OCI-LY1 (cell line): Measurements from ENCODE around the gene PLIN4.

Experiments
- H2AFZ ChIP-seq: fragments of 200-600 bp; sonication (generic), shearing (Covaris generic); 2 replicates; pipeline ENCODE4 v1.6.0; 2014; ENCODE audit warnings: antibody characterized with exemption, mild to moderate bottlenecking, low read length
- H3F3A ChIP-seq: fragments of 200-600 bp; sonication (generic), shearing (Covaris generic); 2 replicates; pipeline ENCODE4 v1.6.0; 2014; ENCODE audit warnings: mild to moderate bottlenecking, antibody characterized with exemption, low read length, moderate library complexity; ENCODE audit not compliant: insufficient read depth
- H3K27ac ChIP-seq: fragments of 200-600 bp; sonication (generic); 2 replicates; pipeline ENCODE4 v1.5.1; 2014; ENCODE audit warnings: low read length, mixed run types, mild to moderate bottlenecking, low read depth; ENCODE audit not compliant: poor library complexity, severe bottlenecking
- H3K27me3 ChIP-seq: fragments of 200-600 bp; sonication (generic); 2 replicates; pipeline ENCODE4 v1.6.0; 2014; ENCODE audit warnings: antibody characterized with exemption, mild to moderate bottlenecking, low read length, moderate library complexity; ENCODE audit not compliant: insufficient read depth
- H3K36me3 ChIP-seq: fragments of 200-600 bp; sonication (generic); 2 replicates; pipeline ENCODE4 v1.6.1; 2014; ENCODE audit warnings: mild to moderate bottlenecking, antibody characterized with exemption, low read length, moderate library complexity, mixed read lengths; ENCODE audit not compliant: insufficient read depth
- H3K4me1 ChIP-seq: fragments of 200-600 bp; sonication (generic); 2 replicates; pipeline ENCODE4 v1.5.1; 2014; ENCODE audit warnings: mild to moderate bottlenecking, low read length, moderate library complexity; ENCODE audit not compliant: insufficient read depth, severe bottlenecking
- H3K4me2 ChIP-seq: fragments of 200-600 bp; sonication (generic), shearing (Covaris generic); 2 replicates; pipeline ENCODE4 v1.6.1; 2014; ENCODE audit warnings: low read length
- H3K4me3 ChIP-seq: fragments of 200-600 bp; sonication (generic); 2 replicates; pipeline ENCODE4 v1.5.1; 2014; ENCODE audit warnings: low read length, low read depth, mild to moderate bottlenecking, mixed read lengths; ENCODE audit not compliant: poor library complexity, severe bottlenecking
- H3K79me2 ChIP-seq: fragments of 200-600 bp; shearing (Covaris generic); 2 replicates; pipeline ENCODE4 v1.6.1; 2016; ENCODE audit warnings: mixed run types, low read length, mixed read lengths; ENCODE audit not compliant: insufficient read depth
- H3K9ac ChIP-seq: fragments of 200-600 bp; sonication (generic), shearing (Covaris generic); 2 replicates; pipeline ENCODE4 v1.6.1; 2014; ENCODE audit warnings: mild to moderate bottlenecking, low read length, mixed read lengths
- H3K9me2 ChIP-seq: fragments of 200-600 bp; sonication (generic), shearing (Covaris generic); 2 replicates; pipeline ENCODE4 v1.6.1; 2014; ENCODE audit warnings: low read depth, mild to moderate bottlenecking, low read length, mixed read lengths
- H3K9me3 ChIP-seq: fragments of 200-600 bp; shearing (Covaris generic); 2 replicates; pipeline ENCODE4 v1.6.1; 2014; ENCODE audit warnings: low read length, mixed read lengths
- H4K20me1 ChIP-seq: fragments of 200-600 bp; sonication (generic), shearing (Covaris generic); 2 replicates; pipeline ENCODE4 v1.6.0; 2016; ENCODE audit warnings: mild to moderate bottlenecking, low read length; ENCODE audit not compliant: insufficient read depth
- EZH2 ChIP-seq: fragments of 200-600 bp; sonication (generic), shearing (Covaris generic); IDR thresholded peaks from 2 replicates; pipeline ENCODE4 v1.8.0; 2017; ENCODE audit warnings: borderline replicate concordance, mixed run types, mild to moderate bottlenecking, antibody characterized with exemption, low read length, moderate library complexity, mixed read lengths
- TF ChIP-seq, protein P1 (sequence below): fragments of 200-600 bp; sonication (generic), shearing (Covaris generic); IDR thresholded peaks from 2 replicates; pipeline ENCODE4 v1.5.1; 2017; ENCODE audit warnings: mild to moderate bottlenecking, antibody characterized with exemption, low read length, moderate library complexity, mixed read lengths

The PLIN4 gene

GRCh38 chr19:4510435-4511255 is 7.6 kb downstream of the PLIN4 start:
- no peak for TF ChIP-seq EZH2
- TF ChIP-seq, protein P1, sequence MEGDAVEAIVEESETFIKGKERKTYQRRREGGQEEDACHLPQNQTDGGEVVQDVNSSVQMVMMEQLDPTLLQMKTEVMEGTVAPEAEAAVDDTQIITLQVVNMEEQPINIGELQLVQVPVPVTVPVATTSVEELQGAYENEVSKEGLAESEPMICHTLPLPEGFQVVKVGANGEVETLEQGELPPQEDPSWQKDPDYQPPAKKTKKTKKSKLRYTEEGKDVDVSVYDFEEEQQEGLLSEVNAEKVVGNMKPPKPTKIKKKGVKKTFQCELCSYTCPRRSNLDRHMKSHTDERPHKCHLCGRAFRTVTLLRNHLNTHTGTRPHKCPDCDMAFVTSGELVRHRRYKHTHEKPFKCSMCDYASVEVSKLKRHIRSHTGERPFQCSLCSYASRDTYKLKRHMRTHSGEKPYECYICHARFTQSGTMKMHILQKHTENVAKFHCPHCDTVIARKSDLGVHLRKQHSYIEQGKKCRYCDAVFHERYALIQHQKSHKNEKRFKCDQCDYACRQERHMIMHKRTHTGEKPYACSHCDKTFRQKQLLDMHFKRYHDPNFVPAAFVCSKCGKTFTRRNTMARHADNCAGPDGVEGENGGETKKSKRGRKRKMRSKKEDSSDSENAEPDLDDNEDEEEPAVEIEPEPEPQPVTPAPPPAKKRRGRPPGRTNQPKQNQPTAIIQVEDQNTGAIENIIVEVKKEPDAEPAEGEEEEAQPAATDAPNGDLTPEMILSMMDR = no peak
- H3K79me2 ChIP-seq = no peaks in the 10 kb centered on the region
- H3K9me3 ChIP-seq = no peaks in the 10 kb centered on the region
- H3K9ac ChIP-seq = no peak overlapping the region
- H3K4me2 ChIP-seq = no peak overlapping the region
- no peaks in the 10 kb centered on the region for H3K27me3 ChIP-seq
- H3F3A ChIP-seq = no peaks in the 10 kb centered on the region
- no peaks in the 10 kb centered on the region for H3K4me1 ChIP-seq
- peaks cover 3% of the 10 kb centered on the region; the same call in 1 of the 2 replicates for H3K36me3 ChIP-seq
- no peak overlapping the region for H2AFZ ChIP-seq
- no peak overlapping the region for H3K4me3 ChIP-seq
- no peaks in the 10 kb centered on the region for H4K20me1 ChIP-seq
- no peaks in the 10 kb centered on the region for H3K9me2 ChIP-seq
- H3K27ac ChIP-seq = no peak overlapping the region

- peaks cover 7% of the 10 kb centered on the region; the same call in 1 of the 2 replicates for H3K36me3 ChIP-seq
- no peak overlapping the region for H3K27ac ChIP-seq
- no peaks in the 10 kb centered on the region for H3K9me3 ChIP-seq
- H3K4me1 ChIP-seq = no peaks in the 10 kb centered on the region
- no peaks in the 10 kb centered on the region for H3K79me2 ChIP-seq
- H3K27me3 ChIP-seq = no peaks in the 10 kb centered on the region
- H3K4me3 ChIP-seq = no peak overlapping the region
- no peaks in the 10 kb centered on the region for H3F3A ChIP-seq
- H4K20me1 ChIP-seq = no peaks in the 10 kb centered on the region
- H2AFZ ChIP-seq = no peak overlapping the region
- no peak overlapping the region for H3K4me2 ChIP-seq
- H3K9ac ChIP-seq = no peak overlapping the region
- TF ChIP-seq EZH2 = no peak
- TF ChIP-seq, protein P1 = no peak
- no peaks in the 10 kb centered on the region for H3K9me2 ChIP-seq
Observed at GRCh38 chr19:4508698-4509097, 9.6 kb downstream of the PLIN4 start.

DNA sequence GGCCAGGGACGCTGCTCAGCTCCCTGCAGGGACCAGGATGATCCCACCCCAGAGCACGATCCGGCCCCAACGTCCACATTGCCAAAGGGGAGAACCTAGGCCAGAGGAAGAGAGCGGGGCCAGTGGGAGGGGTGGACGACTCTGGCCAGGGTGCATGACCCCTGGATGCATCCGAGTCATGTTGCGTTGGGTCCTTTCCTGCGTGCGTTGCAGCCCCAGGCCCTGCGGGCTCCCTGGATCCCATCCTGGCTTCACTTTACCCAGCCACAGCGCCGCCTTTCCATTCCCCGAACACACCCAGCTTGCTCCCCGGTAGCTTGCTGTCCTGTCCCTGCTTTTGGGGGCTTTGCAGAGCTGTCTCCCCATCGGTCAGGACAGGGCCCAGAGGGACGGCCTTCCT is 10.5 kb downstream of the PLIN4 start:
- Histone ChIP-seq H3K4me1 (no peaks in the 10 kb centered on the region), H3K4me3 (no peak overlapping the region), H4K20me1 (no peaks in the 10 kb centered on the region), H3K36me3 (peaks cover 7% of the 10 kb centered on the region; the same call in 1 of the 2 replicates), H3K27ac (no peak overlapping the region), H2AFZ (no peak overlapping the region), H3K4me2 (no peak overlapping the region), H3K79me2 (no peaks in the 10 kb centered on the region), H3F3A (no peaks in the 10 kb centered on the region), H3K9ac (no peak overlapping the region), H3K27me3 (no peaks in the 10 kb centered on the region), H3K9me2 (no peaks in the 10 kb centered on the region), H3K9me3 (no peaks in the 10 kb centered on the region)
- TF ChIP-seq, protein P1 = no peak
- no peak for TF ChIP-seq EZH2
